ENCODE results near the gene NDRG2.

DNA sequence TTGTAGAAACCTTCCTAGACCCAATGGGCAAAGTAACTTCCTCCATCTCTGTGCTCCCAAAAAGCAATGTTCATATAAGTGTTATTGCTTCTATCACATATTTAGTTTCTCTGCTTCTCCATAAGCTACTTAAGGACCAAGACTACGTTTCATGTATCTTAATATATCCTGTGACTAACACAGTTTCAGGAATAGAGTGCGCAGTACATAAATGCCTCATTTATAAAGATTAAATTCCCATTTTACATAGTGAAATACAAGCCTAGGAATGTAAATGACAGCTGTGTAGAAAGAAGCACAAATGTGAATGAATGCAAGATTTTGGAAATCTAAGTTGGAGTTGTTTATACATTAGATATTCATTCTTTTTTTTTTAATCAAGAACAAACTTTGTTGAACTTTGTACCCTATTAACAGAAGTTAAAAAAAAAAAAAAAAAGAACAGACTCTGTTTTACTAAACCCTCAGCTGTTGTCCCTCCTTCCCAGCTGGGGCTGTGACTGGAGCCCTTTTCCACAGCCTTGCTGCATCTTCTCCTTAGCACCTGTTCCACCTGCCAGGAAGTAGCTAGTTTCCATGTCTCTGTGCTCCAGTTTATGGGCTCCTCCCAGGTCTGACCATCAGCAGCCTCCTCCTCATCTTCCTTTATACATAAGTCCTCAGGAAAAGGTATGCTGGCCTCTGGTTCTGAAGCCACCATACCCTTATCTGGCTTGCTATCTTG lies 42.1 kb downstream of the NDRG2 start:
- TF ChIP-seq ZNF274 (IDR thresholded peaks at IDR 0.05; ENCODE audit: low read depth, low read length) (no peak), YY1 (IDR thresholded peaks at IDR 0.05; ENCODE audit: insufficient read depth, insufficient read length) (no peak)

Data from NT2/D1 (cell line).